ENCODE results near the gene EPHB1. TPM values are rescaled to one million over a fixed set of nuclear protein-coding genes. Genes with fewer than 3 reads are reported as not detected.

EPHB1 gene
- total RNA-seq, 1 donor from 2014 or later = 1.8 TPM

- Mint-ChIP-seq H3K4me1 (ENCODE audit: low read depth) (no peaks in the 10 kb centered on the region), H3K36me3 (ENCODE audit: insufficient read depth) (no peaks in the 10 kb centered on the region), H3K4me3 (ENCODE audit: low read depth) (no peak overlapping the region), H3K27ac (no peak overlapping the region), H3K9me3 (ENCODE audit: low read depth) (no peaks in the 10 kb centered on the region), H3K27me3 (peaks cover 3% of the 10 kb centered on the region)
- DNase-seq (ENCODE audit: low spot score, unreplicated experiment) = no peak
- TF ChIP-seq, protein P1, sequence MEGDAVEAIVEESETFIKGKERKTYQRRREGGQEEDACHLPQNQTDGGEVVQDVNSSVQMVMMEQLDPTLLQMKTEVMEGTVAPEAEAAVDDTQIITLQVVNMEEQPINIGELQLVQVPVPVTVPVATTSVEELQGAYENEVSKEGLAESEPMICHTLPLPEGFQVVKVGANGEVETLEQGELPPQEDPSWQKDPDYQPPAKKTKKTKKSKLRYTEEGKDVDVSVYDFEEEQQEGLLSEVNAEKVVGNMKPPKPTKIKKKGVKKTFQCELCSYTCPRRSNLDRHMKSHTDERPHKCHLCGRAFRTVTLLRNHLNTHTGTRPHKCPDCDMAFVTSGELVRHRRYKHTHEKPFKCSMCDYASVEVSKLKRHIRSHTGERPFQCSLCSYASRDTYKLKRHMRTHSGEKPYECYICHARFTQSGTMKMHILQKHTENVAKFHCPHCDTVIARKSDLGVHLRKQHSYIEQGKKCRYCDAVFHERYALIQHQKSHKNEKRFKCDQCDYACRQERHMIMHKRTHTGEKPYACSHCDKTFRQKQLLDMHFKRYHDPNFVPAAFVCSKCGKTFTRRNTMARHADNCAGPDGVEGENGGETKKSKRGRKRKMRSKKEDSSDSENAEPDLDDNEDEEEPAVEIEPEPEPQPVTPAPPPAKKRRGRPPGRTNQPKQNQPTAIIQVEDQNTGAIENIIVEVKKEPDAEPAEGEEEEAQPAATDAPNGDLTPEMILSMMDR (IDR thresholded peaks at IDR 0.05; ENCODE audit: unreplicated experiment) = no peak
These were observed 474.0 kb downstream of the EPHB1 start for GRCh38 chr3:135268941-135269532.

DNA sequence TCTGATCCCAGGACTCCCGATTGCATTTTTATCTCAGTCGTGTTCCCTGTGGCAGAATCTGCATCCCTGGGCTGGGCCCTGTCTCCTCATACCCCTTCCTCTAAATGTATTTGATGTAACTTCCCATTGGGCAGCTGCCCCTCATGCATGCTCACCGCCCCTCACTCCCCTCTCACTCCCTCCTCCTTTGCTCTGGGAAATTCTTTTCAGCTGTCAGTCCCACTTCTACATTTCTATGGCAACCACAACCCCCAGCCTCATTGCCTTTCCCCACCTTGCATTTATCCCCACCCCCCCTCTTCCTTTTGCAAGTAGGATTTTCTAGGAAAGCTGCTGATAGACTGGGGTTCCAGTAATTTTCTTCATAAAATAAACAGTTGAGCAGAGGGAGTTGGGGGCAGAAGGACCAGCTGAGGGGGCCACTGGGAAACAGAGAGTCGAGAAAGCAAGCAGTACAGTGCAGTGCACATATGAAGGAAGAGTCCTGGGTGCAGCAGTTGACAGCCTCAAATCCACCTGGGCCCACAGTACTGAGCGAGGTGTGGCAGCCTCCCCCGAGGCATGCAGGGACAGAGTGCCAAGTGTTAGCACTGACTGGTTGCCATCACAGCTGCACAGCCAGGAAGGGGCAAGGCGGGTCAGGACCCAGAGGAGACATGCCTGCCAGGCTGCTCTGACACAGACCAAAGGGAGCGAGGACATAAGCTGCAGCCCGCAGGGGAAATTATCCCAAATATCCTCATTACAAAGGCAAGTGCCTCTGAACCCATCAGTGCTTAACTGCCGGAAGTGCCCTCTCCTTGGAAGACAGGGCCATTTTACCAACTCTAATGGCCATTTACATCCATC, 476.3 kb downstream of the EPHB1 start:
- TF ChIP-seq, protein P1 (IDR thresholded peaks at IDR 0.05; ENCODE audit: unreplicated experiment) = no peak
- H3K4me1 Mint-ChIP-seq (ENCODE audit: low read depth) = no peaks in the 10 kb centered on the region
- H3K36me3 Mint-ChIP-seq (ENCODE audit: insufficient read depth) = no peaks in the 10 kb centered on the region
- H3K4me3 Mint-ChIP-seq (ENCODE audit: low read depth) = no peak overlapping the region
- no peaks in the 10 kb centered on the region for H3K9me3 Mint-ChIP-seq (ENCODE audit: low read depth)
- no peaks in the 10 kb centered on the region for H3K27me3 Mint-ChIP-seq
- no peak for DNase-seq (ENCODE audit: low spot score, unreplicated experiment)
- H3K27ac Mint-ChIP-seq = no peak overlapping the region

GRCh38 chr3:135272026-135272669, 477.1 kb downstream of the EPHB1 start:
- H3K4me3 Mint-ChIP-seq (ENCODE audit: low read depth) = no peak overlapping the region
- DNase-seq (ENCODE audit: low spot score, unreplicated experiment) = no peak
- no peaks in the 10 kb centered on the region for H3K4me1 Mint-ChIP-seq (ENCODE audit: low read depth)
- TF ChIP-seq, protein P1 (IDR thresholded peaks at IDR 0.05; ENCODE audit: unreplicated experiment) = no peak
- H3K27ac Mint-ChIP-seq = no peak overlapping the region
- no peaks in the 10 kb centered on the region for H3K9me3 Mint-ChIP-seq (ENCODE audit: low read depth)
- no peaks in the 10 kb centered on the region for H3K27me3 Mint-ChIP-seq
- H3K36me3 Mint-ChIP-seq (ENCODE audit: insufficient read depth) = no peaks in the 10 kb centered on the region

DNA sequence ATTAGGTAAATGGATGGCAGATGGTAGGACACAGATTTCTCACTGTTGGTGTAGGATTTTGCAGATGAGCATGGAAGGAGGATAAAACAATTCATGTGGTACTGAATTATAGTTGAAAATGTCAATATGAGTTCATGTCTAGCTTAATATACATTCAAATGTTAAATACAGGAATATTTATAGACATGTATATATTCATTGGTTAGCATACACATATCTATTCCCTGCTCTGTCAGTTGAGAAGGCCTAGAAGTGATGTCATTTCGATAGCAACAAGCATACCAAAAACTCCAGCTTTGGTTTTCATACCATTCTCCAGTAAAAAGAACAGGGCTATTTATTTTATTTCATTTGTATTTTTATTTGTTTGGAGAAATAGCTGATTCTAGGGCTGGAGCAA, 497.1 kb downstream of the EPHB1 start:
- no peak overlapping the region for H3K27ac Mint-ChIP-seq
- no peak for DNase-seq (ENCODE audit: low spot score, unreplicated experiment)
- no peaks in the 10 kb centered on the region for H3K27me3 Mint-ChIP-seq
- TF ChIP-seq, protein P1 (IDR thresholded peaks at IDR 0.05; ENCODE audit: unreplicated experiment) = no peak
- no peaks in the 10 kb centered on the region for H3K4me1 Mint-ChIP-seq (ENCODE audit: low read depth)
- H3K9me3 Mint-ChIP-seq (ENCODE audit: low read depth) = peaks cover 11% of the 10 kb centered on the region
- peaks cover 1% of the 10 kb centered on the region for H3K36me3 Mint-ChIP-seq (ENCODE audit: insufficient read depth)
- no peak overlapping the region for H3K4me3 Mint-ChIP-seq (ENCODE audit: low read depth)

DNA sequence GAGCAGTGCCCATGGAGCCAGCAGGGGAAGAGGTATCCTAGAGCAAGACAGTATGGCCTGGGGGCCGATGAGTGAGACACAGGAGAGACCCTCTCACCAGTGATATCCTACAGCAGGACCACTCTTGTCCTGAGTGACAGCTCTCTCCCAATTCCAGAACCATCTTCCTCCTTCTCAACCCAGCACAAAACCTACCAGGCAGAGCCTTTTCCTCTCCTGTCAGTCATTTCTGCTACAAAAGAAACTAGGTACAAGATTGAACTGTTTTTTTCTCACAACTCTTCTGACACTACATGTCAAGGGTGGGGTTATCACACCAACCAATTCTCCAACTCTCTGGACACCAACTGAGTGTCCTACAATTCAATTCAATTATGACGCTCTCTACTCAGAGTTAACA, 506.6 kb downstream of the EPHB1 start:
- Mint-ChIP-seq H3K36me3 (ENCODE audit: insufficient read depth) (no peaks in the 10 kb centered on the region), H3K9me3 (ENCODE audit: low read depth) (peaks cover 5% of the 10 kb centered on the region), H3K27me3 (no peaks in the 10 kb centered on the region), H3K27ac (no peak overlapping the region), H3K4me1 (ENCODE audit: low read depth) (no peaks in the 10 kb centered on the region), H3K4me3 (ENCODE audit: low read depth) (no peak overlapping the region)
- TF ChIP-seq, protein P1 (IDR thresholded peaks at IDR 0.05; ENCODE audit: unreplicated experiment) = no peak
- DNase-seq (ENCODE audit: low spot score, unreplicated experiment) = no peak
